ENCODE results near the gene SLC22A14. TPM values are rescaled to one million over a fixed set of nuclear protein-coding genes. Genes with fewer than 3 reads are reported as not detected.

The SLC22A14 gene
- total and polyA plus RNA-seq, 10 donors, result 0.04 to 0.60 (median 0.18) TPM; not detected in 6

DNA sequence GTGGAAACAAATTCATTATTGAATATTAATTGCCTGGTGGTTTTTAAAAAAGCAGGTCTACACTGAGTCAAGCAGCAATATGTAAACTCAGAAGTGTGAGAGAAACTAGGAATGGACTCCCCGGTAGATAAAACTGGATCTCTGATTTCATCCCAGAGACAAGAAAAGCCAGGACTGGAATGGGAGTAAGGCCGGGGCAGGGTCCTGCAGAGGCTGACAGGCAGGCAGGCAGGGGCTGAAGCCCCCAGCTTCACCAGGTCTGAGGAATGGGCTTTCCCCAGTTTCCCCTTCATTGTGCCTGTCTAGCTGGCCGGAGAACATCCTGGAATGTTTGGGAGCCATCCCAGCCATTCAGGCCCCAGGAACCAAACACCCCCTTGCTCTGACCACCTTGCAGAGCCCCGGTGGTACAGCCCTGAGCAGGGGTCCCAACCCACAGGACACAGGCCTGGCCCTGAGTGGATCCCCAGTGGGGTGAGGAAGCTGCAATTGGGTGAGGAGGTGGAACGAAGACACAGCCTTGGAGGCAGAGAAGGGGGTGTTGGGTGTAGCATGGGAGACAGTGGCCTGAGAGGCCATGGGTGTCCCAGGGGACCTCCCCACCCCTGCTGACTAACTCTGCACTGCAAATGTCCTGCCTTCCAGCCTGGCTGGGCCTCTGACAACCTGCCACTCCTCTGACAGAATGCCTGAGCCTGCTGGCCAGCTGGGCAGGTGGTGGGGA is 32.8 kb downstream of the SLC22A14 start:
- DNase-seq, result no peak
- Histone ChIP-seq H3K27me3 (replicated peaks in 1 of 7) (peaks cover 0 to 6% (median 0%) of the 10 kb centered on the region in 7 donors), H3K36me3 (no peaks in the 10 kb centered on the region), H3K4me1 (peaks cover 0 to 10% (median 2%) of the 10 kb centered on the region in 6 donors), H3K9me3 (no peaks in the 10 kb centered on the region), H3K27ac (no peak overlapping the region), H3K4me3 (no peak overlapping the region)
- intact Hi-C loops (cut with DNase I; ENCODE audit: low total_unique reads), result no loop called here
- TF ChIP-seq, protein P1, sequence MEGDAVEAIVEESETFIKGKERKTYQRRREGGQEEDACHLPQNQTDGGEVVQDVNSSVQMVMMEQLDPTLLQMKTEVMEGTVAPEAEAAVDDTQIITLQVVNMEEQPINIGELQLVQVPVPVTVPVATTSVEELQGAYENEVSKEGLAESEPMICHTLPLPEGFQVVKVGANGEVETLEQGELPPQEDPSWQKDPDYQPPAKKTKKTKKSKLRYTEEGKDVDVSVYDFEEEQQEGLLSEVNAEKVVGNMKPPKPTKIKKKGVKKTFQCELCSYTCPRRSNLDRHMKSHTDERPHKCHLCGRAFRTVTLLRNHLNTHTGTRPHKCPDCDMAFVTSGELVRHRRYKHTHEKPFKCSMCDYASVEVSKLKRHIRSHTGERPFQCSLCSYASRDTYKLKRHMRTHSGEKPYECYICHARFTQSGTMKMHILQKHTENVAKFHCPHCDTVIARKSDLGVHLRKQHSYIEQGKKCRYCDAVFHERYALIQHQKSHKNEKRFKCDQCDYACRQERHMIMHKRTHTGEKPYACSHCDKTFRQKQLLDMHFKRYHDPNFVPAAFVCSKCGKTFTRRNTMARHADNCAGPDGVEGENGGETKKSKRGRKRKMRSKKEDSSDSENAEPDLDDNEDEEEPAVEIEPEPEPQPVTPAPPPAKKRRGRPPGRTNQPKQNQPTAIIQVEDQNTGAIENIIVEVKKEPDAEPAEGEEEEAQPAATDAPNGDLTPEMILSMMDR (IDR thresholded peaks at IDR 0.05 in 8 of 11, conservative IDR thresholded peaks at IDR 0.05 in 3 of 11), result no peak
- TF ChIP-seq POLR2A (IDR thresholded peaks at IDR 0.05) (no peak), POLR2AphosphoS5 (IDR thresholded peaks at IDR 0.05) (no peak)
- 71 to 84% (median 76%) methylated on average over 5 of the region's 5 CpGs for WGBS, 5 donors

DNA sequence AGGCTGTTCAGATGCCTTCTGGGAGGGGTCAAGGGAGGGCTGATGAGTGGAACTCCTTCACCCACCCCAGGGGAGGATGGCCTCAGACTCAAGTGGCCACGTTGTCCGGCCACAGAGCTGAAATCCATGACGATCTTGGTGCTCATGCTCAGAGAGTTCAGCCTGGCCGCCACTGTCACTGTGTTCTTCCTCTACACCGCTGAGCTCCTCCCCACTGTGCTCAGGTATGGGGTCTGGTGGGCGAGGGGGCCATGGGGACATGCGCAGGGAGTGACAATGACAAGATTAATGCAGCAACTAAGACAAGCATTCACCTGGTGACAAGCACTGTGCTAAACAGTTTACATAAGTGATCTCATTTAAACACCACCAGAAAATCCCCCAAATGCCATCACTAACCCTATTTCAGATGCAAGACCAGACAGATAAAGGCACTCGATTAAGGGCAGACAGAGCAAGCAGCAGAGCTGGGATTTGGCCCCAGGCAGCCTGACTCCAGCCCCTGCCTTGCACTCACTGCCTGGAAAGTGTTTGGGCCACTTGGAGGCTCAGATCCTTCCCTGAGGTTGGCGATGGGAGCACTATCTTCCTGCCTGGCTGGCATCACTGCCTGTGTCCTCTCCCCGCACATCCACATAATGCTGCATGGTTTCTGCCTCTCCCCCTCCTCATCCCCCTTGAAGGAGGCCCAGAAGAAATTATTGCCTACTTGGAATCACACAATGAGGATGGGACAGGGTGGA is 33.6 kb downstream of the SLC22A14 start:
- TF ChIP-seq POLR2A (IDR thresholded peaks at IDR 0.05), result no peak
- TF ChIP-seq POLR2AphosphoS5 (IDR thresholded peaks at IDR 0.05), result no peak
- TF ChIP-seq, protein P1 (IDR thresholded peaks at IDR 0.05 in 8 of 11, conservative IDR thresholded peaks at IDR 0.05 in 3 of 11), result no peak
- no peak for DNase-seq
- WGBS, 5 donors, result 86 to 95% (median 89%) methylated on average over 10 of the region's 10 CpGs
- peaks cover 0 to 6% (median 0%) of the 10 kb centered on the region in 7 donors for H3K27me3 ChIP-seq (replicated peaks in 1 of 7)
- H3K27ac ChIP-seq, result no peak overlapping the region
- no peak overlapping the region for H3K4me3 ChIP-seq
- no peaks in the 10 kb centered on the region for H3K36me3 ChIP-seq
- peaks cover 0 to under 1% (median 0%) of the 10 kb centered on the region in 8 donors for H3K9me3 ChIP-seq
- intact Hi-C loops (cut with DNase I; ENCODE audit: low total_unique reads), result no loop called here
- H3K4me1 ChIP-seq, result peaks cover 0 to 10% (median 2%) of the 10 kb centered on the region in 6 donors

DNA sequence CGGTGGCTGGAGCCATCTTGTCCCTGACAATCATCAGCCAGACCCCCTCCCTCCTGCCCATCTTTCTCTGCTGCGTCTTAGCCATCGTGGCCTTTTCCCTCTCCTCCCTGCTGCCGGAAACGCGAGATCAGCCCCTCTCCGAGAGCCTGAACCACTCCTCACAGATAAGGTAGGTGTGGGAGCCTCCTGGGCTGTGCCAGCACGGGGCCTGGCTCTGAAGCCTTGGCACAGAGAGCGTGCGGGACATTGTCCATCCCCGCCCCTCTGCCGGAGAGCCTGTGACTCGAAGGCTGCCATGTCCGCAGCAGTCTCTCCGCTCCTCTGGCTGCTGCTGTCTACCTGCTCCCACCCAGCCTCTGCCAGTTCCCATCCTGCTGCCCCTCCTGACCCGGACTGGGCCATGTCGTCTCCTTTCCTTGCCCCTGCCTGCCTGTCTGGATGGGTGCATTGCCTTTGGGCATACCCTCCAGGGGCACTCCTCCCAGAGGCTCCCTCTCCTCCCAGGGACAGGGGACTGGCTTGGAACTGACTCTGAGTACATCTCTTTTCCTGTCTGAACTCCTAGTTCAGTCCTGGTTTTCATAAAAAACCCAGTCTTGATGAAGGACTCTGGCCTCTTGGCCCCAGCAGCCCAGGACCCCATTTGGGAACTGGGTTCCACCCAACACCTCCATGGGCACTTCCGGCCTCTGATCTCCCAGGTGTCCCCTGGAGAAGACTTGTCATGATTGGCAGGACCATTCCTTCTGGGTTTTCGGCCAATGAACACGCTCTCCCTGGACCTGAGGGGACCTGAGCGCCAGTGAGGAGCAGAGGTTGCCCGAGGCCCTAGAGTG is 34.5 kb downstream of the SLC22A14 start:
- H3K4me3 ChIP-seq, result no peak overlapping the region
- no peak overlapping the region for H3K27ac ChIP-seq
- no peak for TF ChIP-seq POLR2AphosphoS5 (IDR thresholded peaks at IDR 0.05)
- TF ChIP-seq, protein P1 (IDR thresholded peaks at IDR 0.05 in 8 of 11, conservative IDR thresholded peaks at IDR 0.05 in 3 of 11), result no peak
- TF ChIP-seq POLR2A (IDR thresholded peaks at IDR 0.05), result no peak
- intact Hi-C loops (cut with DNase I; ENCODE audit: low total_unique reads), result no loop called here
- H3K27me3 ChIP-seq (replicated peaks in 1 of 7), result peaks cover 0 to 6% (median 0%) of the 10 kb centered on the region in 7 donors
- WGBS, 5 donors, result 86 to 95% (median 89%) methylated on average over 21 to 22 of the region's 22 CpGs
- no peaks in the 10 kb centered on the region for H3K36me3 ChIP-seq
- H3K9me3 ChIP-seq, result peaks cover 0 to 9% (median 0%) of the 10 kb centered on the region in 8 donors
- H3K4me1 ChIP-seq, result peaks cover 0 to 10% (median 2%) of the 10 kb centered on the region in 6 donors
- DNase-seq, result no peak

Data from spleen (tissue), 11 donors.